C4-2B (cell line): ENCODE results near the gene CCNY.
"Not testable (repeated sequence)": the region's sequence is repeated elsewhere in the genome, so short reads cannot be mapped to it uniquely, and the experiment has no call there.

Experiments used
- H3K27ac ChIP-seq: fragments of 450-650 bp; 2 replicates; pipeline ENCODE4 v1.5.1; 2017
- ZFX ChIP-seq: fragments of 450-650 bp; IDR thresholded peaks from 2 replicates; pipeline ENCODE4 v1.6.1; 2017
- TF ChIP-seq, protein P1 (sequence below): fragments of 450-650 bp; conservative IDR thresholded peaks from 2 replicates; pipeline ENCODE4 v1.5.1; 2017; ENCODE audit warnings: mild to moderate bottlenecking

Gene CCNY

DNA sequence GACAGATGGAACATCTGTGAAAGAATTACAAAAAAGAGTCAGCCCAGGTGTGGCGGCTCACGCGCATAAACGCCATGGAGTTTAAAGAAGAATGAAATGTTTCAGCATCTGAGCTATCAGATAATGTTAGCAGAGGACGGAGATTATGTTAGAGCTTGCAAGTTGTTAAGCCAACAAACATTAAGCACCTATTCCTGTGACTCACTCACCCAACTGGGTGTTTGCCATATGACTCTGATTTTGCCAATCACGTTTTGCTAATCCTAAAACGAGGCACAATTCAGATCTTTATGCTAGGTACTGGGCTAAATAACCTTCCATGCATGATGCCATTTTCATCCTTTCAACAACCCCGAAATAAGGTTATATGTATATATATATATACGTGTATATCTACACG lies 29.0 kb upstream of the CCNY start:
- H3K27ac ChIP-seq = peak overlapping the region; percentile 43
- no peak for TF ChIP-seq ZFX

DNA sequence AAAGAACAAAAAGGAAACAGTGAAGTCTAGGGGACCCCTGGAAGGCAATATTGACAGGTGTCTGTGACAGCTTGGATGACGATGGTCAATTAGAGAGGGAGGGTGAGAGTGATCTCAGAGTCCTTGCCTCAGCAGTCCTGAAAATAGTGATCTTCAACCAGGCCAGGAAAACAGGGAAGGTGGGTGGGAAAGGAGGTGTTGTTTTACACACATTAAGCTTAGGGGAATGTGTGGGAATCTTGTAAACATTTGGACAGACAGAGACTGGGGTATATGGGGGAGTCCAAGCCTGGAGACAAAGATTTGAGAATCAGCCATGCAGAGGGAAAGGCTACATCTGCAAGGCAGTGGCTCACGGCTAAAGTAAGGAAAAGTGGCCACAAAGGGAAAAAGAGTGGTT lies 27.5 kb upstream of the CCNY start:
- TF ChIP-seq, protein P1, sequence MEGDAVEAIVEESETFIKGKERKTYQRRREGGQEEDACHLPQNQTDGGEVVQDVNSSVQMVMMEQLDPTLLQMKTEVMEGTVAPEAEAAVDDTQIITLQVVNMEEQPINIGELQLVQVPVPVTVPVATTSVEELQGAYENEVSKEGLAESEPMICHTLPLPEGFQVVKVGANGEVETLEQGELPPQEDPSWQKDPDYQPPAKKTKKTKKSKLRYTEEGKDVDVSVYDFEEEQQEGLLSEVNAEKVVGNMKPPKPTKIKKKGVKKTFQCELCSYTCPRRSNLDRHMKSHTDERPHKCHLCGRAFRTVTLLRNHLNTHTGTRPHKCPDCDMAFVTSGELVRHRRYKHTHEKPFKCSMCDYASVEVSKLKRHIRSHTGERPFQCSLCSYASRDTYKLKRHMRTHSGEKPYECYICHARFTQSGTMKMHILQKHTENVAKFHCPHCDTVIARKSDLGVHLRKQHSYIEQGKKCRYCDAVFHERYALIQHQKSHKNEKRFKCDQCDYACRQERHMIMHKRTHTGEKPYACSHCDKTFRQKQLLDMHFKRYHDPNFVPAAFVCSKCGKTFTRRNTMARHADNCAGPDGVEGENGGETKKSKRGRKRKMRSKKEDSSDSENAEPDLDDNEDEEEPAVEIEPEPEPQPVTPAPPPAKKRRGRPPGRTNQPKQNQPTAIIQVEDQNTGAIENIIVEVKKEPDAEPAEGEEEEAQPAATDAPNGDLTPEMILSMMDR = no peak
- TF ChIP-seq ZFX = no peak
- H3K27ac ChIP-seq = no peak overlapping the region

DNA sequence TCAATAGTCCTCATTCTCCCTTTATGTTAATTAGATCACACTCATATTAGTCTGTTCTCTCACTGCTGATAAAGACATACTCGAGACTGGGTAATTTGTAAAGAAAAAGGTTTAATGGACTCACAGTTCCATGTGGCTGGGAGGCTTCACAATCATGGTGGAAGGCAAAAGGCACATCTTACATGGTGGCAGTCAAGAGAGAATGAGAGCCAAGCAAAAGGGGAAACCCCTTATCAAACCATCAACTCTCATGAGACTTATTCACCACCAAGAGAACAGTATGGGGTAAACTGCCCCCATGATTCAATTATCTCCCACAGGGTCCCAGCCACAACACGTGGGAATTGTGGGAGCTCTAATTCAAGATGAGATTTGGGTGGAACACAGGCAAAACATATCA lies 22.2 kb upstream of the CCNY start:
- not testable (repeated sequence) for H3K27ac ChIP-seq

DNA sequence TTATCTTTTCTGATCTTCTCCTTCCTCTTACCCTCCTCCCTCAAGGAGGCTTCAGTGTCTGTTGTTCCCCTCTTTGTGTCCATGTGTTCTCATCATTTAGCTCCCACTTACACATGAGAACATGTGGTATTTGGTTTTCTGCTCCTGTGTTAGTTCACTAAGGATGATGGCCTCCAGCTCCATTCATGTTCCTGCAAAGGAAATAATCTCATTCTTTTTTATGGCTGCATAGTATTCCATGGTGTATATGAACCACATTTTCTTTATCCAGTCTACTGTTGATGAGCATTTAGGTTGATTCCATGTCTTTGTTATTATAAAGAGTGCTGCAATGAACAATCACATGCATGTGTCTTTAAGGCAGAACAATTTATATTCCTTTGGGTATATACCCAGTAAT lies 21.1 kb upstream of the CCNY start:
- H3K27ac ChIP-seq = not testable (repeated sequence)

DNA sequence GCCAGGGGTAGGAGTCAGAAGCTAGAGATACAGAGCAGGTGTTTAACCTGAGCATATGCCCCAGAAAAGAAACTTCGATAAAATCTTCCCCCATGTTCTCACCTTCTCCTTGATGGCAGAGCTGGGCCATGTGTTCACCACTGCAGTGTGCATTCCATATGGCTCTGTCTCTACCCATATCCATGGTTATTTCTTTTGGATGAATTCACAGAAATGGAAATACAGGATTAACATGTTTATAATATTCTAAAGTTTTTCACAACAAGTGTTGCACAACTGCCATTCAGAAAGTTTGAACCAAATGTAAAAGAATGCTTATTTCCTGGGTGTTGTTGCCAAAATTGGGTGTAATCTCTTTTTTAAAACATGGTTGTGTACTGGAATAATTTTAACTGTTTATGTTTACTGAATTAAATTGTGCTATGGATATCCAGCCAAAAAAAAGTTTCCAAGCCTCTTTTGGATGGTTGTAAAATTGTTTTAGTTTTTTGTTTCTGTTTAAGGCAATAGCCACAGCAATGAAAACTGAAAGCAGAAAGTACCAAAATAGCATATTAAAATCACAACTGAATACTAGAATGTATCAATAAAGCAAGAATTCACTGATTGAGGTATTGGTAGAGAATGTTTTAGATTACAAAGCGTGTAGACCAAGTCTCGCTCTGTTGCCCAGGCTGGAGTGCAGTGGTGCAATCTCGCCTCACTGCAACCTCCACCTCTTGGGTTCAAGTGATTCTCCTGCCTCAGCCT lies 19.9 kb upstream of the CCNY start:
- H3K27ac ChIP-seq = no peak overlapping the region
- TF ChIP-seq ZFX = no peak
- TF ChIP-seq, protein P1 = no peak

DNA sequence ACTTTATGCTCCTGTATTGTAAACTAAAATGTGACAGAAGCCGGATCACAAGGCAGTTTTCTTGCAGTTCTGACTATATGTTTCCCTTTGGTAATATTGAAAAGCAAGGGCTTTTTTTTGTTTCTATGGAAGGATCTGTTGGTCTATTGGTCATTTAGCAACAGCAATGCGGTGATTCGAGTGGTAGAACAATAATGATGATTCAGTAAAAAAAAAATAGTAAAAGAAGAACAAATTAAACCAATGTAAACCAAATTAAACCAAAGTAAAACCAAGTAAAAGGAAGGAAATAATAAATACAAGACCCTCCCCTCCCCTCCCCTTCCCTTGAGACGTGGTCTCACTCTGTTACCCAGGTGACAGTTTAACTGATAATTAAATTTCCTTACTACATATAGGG lies 17.8 kb upstream of the CCNY start:
- TF ChIP-seq, protein P1 = no peak
- TF ChIP-seq ZFX = no peak
- no peak overlapping the region for H3K27ac ChIP-seq

DNA sequence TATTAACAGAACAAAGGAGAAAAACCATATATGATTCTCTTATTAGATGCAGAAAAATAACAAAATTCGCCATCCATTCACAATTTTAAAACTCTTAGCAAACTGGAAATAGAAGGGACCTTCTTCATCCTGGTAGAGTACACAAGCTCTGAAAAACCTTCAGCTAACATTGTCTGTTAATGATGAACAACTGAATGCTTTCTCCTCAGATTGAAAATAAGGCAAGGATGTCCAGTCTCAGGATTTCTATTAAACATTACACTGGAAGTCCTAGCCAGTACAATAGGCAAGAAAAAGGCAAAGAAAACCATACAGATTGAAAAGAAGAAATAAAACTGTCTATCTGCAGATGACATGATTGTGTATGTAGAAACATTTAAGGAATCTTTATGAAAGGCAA lies 16.0 kb upstream of the CCNY start:
- TF ChIP-seq ZFX = no peak
- TF ChIP-seq, protein P1 = no peak
- no peak overlapping the region for H3K27ac ChIP-seq

DNA sequence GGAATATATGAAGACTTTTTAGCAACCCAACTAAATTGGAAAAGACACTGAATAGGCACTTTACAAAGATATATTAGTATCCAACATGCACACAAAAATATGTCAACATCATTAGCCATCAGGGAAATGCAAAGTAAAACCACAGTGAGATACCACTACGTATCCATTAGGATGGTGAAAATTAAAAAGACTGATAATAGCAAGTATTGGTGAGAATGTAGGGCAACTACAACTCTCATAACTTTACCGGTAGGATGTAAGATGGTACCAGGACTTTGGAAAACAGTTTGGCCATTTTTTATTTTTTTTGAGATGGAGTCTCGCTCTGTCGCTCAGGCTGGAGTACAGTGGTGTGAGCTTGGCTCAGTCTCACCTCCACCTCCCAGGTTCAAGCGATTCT lies 13.7 kb upstream of the CCNY start:
- no peak overlapping the region for H3K27ac ChIP-seq
- TF ChIP-seq ZFX = no peak
- TF ChIP-seq, protein P1 = no peak

DNA sequence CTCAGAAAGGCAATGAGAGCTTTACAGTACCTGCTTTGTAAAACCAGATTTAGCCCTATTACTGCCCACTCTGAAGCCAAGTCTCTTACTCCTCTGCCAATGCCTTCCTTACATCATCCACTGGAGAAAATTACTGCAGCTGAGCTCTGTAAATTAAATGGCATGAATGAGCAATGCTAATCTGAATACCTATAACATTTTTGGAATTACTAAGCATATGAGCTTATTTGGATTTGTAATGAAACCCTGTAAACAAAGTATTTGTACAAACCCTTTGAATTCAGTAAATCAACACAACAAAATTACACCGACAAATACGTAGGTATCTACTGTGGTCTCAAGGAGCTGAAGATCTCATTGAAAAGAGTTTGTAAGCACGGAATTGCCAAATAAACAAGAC lies 12.1 kb upstream of the CCNY start:
- H3K27ac ChIP-seq = no peak overlapping the region
- TF ChIP-seq ZFX = no peak
- TF ChIP-seq, protein P1 = no peak
